NCI-H146 (cell line): Measurements from ENCODE around the gene FCHSD2.

Experiments
- DNase-seq: peaks from one replicate; lab custom pipeline; 2025; lab: John Stamatoyannopoulos, UW

Gene FCHSD2

DNA sequence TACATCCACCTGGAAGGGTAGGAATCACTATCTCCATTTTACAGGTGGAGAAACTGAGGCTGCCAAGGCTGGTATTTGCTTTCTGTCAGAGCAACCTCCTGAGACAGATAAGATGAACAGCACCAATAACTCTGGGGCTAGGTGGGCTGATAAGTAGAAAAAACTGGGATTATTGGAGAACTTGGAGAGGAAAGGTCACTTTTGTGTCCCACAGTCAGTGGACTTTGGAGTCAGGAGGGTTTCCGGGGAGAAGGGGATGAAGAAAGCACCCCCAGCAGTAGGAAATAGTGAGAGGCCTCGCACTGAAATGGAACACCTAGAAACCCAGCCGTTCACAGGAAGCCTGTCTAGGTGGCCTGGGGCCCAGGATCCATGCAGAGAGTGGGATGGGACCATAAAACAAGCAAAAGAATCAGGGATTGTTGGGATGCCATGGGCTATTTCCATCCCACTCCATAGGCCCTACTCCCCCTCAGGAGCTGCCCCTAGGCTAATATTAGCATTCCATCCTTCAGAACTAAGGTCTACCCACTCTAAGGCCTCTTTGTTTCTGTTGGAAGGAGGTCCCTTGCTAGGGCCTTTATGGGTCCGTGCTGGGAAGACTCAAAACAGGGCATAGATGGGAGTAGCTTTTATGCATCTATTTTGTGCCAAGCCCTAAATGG, 31.0 kb upstream of the FCHSD2 start:
- no peak for DNase-seq

- no peak for DNase-seq
Observed at GRCh38 chr11:73171436-73172161, 29.5 kb upstream of the FCHSD2 start.

DNA sequence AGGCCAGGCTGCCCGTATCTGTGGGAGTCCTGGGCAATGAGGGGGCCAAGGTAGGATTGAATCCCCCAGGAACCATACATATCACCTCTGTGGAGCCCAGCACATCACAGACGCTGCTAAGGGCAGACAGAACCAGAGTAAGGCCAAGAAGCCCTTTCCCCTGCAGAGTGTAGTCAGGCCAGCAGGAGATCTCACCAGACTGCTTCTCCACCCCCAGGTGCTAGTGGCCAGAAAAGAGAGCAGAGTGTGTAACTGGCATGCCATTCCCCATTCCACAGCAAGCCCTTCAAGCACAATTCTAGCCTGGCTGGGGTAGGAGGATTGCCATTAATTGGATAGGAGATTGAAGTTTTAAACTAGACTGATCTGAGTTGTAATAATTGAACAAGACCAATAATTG, 28.0 kb upstream of the FCHSD2 start:
- DNase-seq: no peak

GRCh38 chr11:73168925-73169579, 26.9 kb upstream of the FCHSD2 start:
- no peak for DNase-seq

DNA sequence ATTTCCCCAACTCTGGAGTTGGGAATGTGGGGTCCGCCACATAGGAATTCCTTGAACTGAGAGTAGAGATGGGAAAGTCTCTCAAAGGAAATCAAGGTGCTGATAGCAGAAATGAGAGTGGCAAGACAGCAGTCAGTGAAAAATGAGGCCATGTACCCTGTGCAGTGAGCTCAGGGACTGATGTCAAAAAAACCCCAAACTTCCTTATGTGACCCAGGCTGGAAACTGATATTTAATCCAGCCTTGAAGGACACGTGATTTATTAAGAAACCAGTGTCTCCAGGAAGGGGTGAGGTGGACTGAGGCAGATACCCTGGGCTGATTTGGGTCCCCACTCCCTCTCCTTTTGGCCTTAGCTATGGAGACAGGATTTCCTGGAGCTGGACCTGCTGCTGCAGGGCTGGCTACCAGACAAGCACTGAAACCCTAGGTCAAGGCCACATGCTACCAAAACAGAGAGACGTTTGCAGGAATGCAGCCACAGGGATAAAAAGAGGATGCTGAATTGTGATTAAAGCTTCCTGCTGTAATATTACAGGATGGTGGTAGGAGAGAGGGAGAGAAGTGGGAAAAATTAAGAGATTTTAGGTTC, 25.3 kb upstream of the FCHSD2 start:
- no peak for DNase-seq

DNA sequence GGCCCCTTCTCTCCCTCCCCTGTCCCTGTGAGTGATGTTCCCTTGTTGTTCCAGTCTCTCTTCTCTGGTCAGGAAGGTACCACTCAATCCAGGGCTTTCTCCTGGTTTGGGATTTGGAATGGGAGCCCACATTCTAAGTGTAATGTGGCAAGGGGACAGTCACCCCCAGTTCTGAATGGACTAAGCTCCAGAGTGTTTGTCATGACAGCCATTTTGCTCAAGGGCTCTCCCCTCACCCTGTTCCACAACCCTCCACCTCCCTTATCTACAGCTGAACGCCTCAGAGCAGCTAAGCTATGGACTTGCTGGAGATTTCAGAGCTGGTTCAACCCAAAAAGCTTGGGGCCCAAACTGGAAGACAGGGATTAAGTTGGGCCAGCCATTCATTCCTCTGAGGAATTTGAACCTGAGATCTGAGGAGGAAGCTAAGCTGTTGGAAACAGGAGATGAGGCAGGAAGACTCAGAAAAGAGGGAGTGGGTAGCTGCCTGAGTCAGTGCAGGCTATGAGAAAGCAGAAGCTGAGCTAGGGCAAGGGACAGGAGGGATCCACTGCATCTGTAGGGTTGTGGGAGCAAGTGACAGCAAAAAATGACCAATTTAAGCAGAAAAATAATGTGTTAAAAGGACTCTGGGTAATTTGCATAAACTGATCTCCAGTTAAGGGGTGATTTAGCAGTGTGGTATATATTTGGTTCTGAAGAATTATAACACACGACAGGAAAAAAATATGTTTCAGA, 22.9 kb upstream of the FCHSD2 start:
- DNase-seq: no peak

GRCh38 chr11:73163638-73164174, 21.6 kb upstream of the FCHSD2 start:
- no peak for DNase-seq

DNA sequence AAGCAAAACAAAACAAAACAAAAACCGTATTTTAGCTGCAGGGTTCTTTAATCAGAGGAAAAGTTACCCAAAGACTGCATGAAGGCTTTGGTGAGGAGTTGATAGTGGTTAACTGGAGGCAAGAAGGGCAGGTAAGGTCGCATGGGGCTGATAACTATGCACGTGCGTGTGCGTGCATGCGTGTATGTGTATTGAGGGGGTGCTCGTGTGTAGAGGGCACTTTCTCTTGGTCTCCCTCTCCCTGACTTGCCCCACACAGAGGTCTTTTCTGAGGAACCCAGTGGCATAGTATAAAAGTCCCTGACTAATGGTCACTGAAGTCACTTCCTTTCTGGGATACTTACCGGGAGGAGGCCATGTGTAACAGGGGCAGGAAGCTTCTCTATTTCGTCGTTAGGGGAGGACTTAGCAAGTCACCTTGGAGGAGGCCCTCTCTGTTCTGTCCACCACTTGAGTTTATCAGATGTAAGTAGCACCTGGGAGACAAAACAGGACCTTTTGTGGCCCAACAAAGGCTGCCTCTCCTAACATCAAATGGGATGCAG, 20.1 kb upstream of the FCHSD2 start:
- DNase-seq: no peak

GRCh38 chr11:73160005-73160760, 18.1 kb upstream of the FCHSD2 start:
- DNase-seq: no peak

GRCh38 chr11:73159297-73159696, 17.2 kb upstream of the FCHSD2 start:
- no peak for DNase-seq

GRCh38 chr11:73158356-73159051, 16.4 kb upstream of the FCHSD2 start:
- DNase-seq: peak; percentile 28

GRCh38 chr11:73157101-73158010, 15.2 kb upstream of the FCHSD2 start:
- DNase-seq: no peak

- no peak for DNase-seq
Observed at GRCh38 chr11:73156686-73157085, 14.6 kb upstream of the FCHSD2 start.

GRCh38 chr11:73156114-73156513, 14.0 kb upstream of the FCHSD2 start:
- no peak for DNase-seq

- no peak for DNase-seq
Observed at GRCh38 chr11:73155102-73155501, 13.0 kb upstream of the FCHSD2 start.

DNA sequence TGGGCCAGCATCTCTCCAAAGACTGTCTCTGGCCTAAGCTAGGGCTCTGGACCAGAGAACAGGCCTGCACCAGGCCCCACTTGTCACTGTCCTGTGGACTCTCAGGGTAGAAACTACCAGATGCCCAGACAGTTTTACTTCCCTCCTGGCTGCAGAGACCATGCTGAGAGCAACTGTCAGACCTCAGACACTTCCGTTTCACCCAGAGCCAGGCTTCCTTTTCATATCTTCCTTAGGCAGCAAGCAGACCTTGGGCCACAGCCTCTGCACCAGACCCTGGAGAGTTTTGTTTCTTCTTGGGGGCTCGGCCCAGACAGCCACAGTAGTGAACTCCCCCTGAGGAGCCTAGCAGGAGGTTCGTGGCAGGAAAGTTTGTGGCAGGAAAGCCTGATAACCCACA, 12.1 kb upstream of the FCHSD2 start:
- DNase-seq: no peak

- no peak for DNase-seq
Observed at GRCh38 chr11:73152861-73153483, 10.9 kb upstream of the FCHSD2 start.

DNA sequence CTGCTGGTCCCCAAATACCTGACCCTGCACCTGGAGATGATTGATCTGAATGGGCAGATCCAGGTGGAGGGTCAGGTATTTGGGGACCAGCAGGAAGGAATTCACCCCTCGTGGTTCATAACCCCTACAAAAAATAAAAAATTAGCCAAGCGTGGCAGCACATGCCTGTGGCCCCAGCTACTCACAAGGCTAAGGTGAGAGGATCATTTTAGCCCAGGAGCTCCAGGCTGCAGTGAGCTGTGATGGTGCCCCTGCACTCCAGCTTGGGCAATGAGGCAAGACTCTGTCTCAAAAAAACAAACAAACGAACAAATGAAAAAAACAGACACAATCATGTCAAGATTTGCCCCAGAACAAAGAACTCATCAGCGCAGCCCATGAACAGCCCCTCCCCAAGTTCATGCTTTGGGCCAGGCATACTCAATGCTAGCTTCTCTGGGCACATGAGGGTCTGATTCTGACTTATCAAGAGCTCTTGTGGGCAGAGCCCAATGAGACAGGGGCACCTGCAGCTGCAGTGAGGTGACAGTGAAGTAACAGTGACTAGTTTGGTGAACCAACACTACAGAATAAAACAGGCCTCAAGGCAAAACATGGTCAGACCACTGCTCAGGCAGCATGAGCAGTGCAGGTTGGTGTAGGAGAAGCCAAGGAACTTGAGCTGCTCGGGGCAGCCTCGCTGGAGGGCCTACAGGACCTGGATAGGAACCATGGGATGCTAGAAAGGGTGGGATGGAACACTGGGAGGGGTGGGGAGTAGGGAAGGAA, 10.2 kb upstream of the FCHSD2 start:
- DNase-seq: no peak
